ENCODE data around the gene HDAC4.

The HDAC4 gene

DNA sequence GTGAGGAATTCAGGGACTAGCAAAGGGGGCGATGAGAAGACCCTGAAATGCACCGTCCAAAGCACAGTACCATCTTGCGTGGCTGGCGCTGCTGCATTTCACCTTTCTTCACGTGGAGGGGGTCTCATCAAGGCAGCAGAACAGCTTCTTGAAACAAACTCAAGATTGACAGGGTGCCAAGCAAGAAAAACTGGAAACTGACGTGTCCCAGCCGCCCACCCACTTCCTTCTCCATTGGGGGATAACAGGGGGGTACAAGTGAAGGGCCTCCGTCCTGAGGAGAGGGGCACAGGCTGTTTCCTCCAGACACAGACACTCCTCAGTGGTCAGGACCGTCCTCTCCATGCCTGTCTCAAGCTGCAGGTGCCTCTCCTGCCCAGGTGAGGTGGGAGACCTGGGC lies 32.5 kb downstream of the HDAC4 start:
- H3K4me3 ChIP-seq (ENCODE audit: insufficient read depth, low read depth, low read length), result no peak overlapping the region
- no peaks in the 10 kb centered on the region for H3K27me3 ChIP-seq (ENCODE audit: control insufficient read depth, insufficient read depth, low read length, poor library complexity, severe bottlenecking)
- no peaks in the 10 kb centered on the region for H3K4me1 ChIP-seq (ENCODE audit: control insufficient read depth, insufficient read depth, low read length)
- H3K27ac ChIP-seq (ENCODE audit: insufficient read depth, low read depth, low read length, poor library complexity, severe bottlenecking), result no peak overlapping the region
- H3K36me3 ChIP-seq (ENCODE audit: control insufficient read depth, insufficient read depth, low read length), result no peaks in the 10 kb centered on the region
- 94 to 95% methylated on average over 9 of the region's 9 CpGs for WGBS, 2 experiments
- H3K9me3 ChIP-seq (ENCODE audit: control insufficient read depth, low read length), result no peaks in the 10 kb centered on the region

DNA sequence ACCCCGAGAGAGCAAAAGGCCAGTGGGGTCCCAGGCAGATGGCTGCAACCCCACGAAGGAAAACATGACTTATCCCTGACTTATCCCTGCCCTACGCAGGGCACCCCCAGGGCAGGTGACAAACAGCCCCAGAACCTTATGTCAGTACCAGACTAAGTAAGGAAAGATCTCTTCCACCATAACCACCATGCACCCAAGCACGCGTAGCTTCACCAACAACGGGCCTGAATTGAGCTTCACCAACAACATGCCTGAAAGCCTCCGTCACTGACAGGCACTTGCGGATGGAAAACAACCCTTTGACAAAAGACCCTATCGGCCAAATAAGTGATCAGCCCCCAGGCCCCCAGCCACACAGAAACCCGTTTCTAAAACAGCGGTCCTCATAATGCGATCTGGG lies 34.1 kb downstream of the HDAC4 start:
- 94 to 96% methylated on average over 12 of the region's 12 CpGs for WGBS, 2 experiments
- no peak overlapping the region for H3K27ac ChIP-seq (ENCODE audit: insufficient read depth, low read depth, low read length, poor library complexity, severe bottlenecking)

GRCh38 chr2:239365782-239366435 lies 34.9 kb downstream of the HDAC4 start:
- Histone ChIP-seq H3K4me3 (ENCODE audit: insufficient read depth, low read depth, low read length) (no peak overlapping the region), H3K27me3 (ENCODE audit: control insufficient read depth, insufficient read depth, low read length, poor library complexity, severe bottlenecking) (no peaks in the 10 kb centered on the region), H3K27ac (ENCODE audit: insufficient read depth, low read depth, low read length, poor library complexity, severe bottlenecking) (no peak overlapping the region), H3K36me3 (ENCODE audit: control insufficient read depth, insufficient read depth, low read length) (no peaks in the 10 kb centered on the region), H3K4me1 (ENCODE audit: control insufficient read depth, insufficient read depth, low read length) (no peaks in the 10 kb centered on the region), H3K9me3 (ENCODE audit: control insufficient read depth, low read length) (no peaks in the 10 kb centered on the region)
- WGBS, 2 experiments, result 93 to 95% methylated on average over 32 of the region's 32 CpGs

More for the DNA sequence above, 34.1 kb downstream of the HDAC4 start:
- no peaks in the 10 kb centered on the region for H3K27me3 ChIP-seq (ENCODE audit: control insufficient read depth, insufficient read depth, low read length, poor library complexity, severe bottlenecking)
- no peaks in the 10 kb centered on the region for H3K36me3 ChIP-seq (ENCODE audit: control insufficient read depth, insufficient read depth, low read length)
- no peaks in the 10 kb centered on the region for H3K4me1 ChIP-seq (ENCODE audit: control insufficient read depth, insufficient read depth, low read length)
- H3K4me3 ChIP-seq (ENCODE audit: insufficient read depth, low read depth, low read length), result no peak overlapping the region
- no peaks in the 10 kb centered on the region for H3K9me3 ChIP-seq (ENCODE audit: control insufficient read depth, low read length)

- H3K27me3 ChIP-seq (ENCODE audit: control insufficient read depth, insufficient read depth, low read length, poor library complexity, severe bottlenecking), result no peaks in the 10 kb centered on the region
- no peak overlapping the region for H3K27ac ChIP-seq (ENCODE audit: insufficient read depth, low read depth, low read length, poor library complexity, severe bottlenecking)
- no peak overlapping the region for H3K4me3 ChIP-seq (ENCODE audit: insufficient read depth, low read depth, low read length)
- H3K36me3 ChIP-seq (ENCODE audit: control insufficient read depth, insufficient read depth, low read length), result no peaks in the 10 kb centered on the region
- H3K4me1 ChIP-seq (ENCODE audit: control insufficient read depth, insufficient read depth, low read length), result no peaks in the 10 kb centered on the region
- 96% methylated on average over 11 of the region's 11 CpGs for WGBS, 2 experiments
- no peaks in the 10 kb centered on the region for H3K9me3 ChIP-seq (ENCODE audit: control insufficient read depth, low read length)
Measured at GRCh38 chr2:239365071-239365781, 35.6 kb downstream of the HDAC4 start.

GRCh38 chr2:239363946-239364637 lies 36.7 kb downstream of the HDAC4 start:
- WGBS, 2 experiments, result 89 to 91% methylated on average over 21 of the region's 21 CpGs
- Histone ChIP-seq H3K36me3 (ENCODE audit: control insufficient read depth, insufficient read depth, low read length) (no peaks in the 10 kb centered on the region), H3K9me3 (ENCODE audit: control insufficient read depth, low read length) (no peaks in the 10 kb centered on the region), H3K4me3 (ENCODE audit: insufficient read depth, low read depth, low read length) (no peak overlapping the region), H3K4me1 (ENCODE audit: control insufficient read depth, insufficient read depth, low read length) (no peaks in the 10 kb centered on the region), H3K27ac (ENCODE audit: insufficient read depth, low read depth, low read length, poor library complexity, severe bottlenecking) (no peak overlapping the region), H3K27me3 (ENCODE audit: control insufficient read depth, insufficient read depth, low read length, poor library complexity, severe bottlenecking) (no peaks in the 10 kb centered on the region)

DNA sequence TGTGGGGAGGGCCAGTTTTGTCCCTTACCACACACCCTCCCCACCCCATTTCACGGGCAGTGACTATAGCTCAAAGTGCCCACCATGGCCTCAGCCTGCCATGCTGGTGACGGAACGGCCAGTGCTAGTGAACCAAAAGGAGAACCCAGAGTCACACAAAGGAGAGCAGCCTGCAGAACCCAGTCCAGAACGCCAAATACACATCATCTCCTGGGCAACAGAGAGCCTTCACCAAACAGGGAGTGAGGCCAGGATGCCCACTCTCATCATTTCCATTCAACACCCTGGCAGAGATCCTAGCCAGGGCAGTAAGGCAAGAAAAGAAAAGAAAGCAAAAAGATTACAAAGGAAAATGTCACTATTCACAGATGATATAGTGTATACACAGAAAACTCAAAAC lies 38.3 kb downstream of the HDAC4 start:
- H3K36me3 ChIP-seq (ENCODE audit: control insufficient read depth, insufficient read depth, low read length), result no peaks in the 10 kb centered on the region
- no peaks in the 10 kb centered on the region for H3K4me1 ChIP-seq (ENCODE audit: control insufficient read depth, insufficient read depth, low read length)
- 95 to 96% methylated on average over 4 of the region's 4 CpGs for WGBS, 2 experiments
- H3K4me3 ChIP-seq (ENCODE audit: insufficient read depth, low read depth, low read length), result no peak overlapping the region
- no peaks in the 10 kb centered on the region for H3K9me3 ChIP-seq (ENCODE audit: control insufficient read depth, low read length)
- H3K27me3 ChIP-seq (ENCODE audit: control insufficient read depth, insufficient read depth, low read length, poor library complexity, severe bottlenecking), result no peaks in the 10 kb centered on the region
- H3K27ac ChIP-seq (ENCODE audit: insufficient read depth, low read depth, low read length, poor library complexity, severe bottlenecking), result no peak overlapping the region

GRCh38 chr2:239361311-239361642 lies 39.5 kb downstream of the HDAC4 start:
- Histone ChIP-seq H3K4me3 (ENCODE audit: insufficient read depth, low read depth, low read length) (no peak overlapping the region), H3K27ac (ENCODE audit: insufficient read depth, low read depth, low read length, poor library complexity, severe bottlenecking) (no peak overlapping the region), H3K4me1 (ENCODE audit: control insufficient read depth, insufficient read depth, low read length) (no peaks in the 10 kb centered on the region), H3K27me3 (ENCODE audit: control insufficient read depth, insufficient read depth, low read length, poor library complexity, severe bottlenecking) (no peaks in the 10 kb centered on the region), H3K36me3 (ENCODE audit: control insufficient read depth, insufficient read depth, low read length) (no peaks in the 10 kb centered on the region), H3K9me3 (ENCODE audit: control insufficient read depth, low read length) (no peaks in the 10 kb centered on the region)
- 71 to 78% methylated on average over 3 of the region's 3 CpGs for WGBS, 2 experiments

DNA sequence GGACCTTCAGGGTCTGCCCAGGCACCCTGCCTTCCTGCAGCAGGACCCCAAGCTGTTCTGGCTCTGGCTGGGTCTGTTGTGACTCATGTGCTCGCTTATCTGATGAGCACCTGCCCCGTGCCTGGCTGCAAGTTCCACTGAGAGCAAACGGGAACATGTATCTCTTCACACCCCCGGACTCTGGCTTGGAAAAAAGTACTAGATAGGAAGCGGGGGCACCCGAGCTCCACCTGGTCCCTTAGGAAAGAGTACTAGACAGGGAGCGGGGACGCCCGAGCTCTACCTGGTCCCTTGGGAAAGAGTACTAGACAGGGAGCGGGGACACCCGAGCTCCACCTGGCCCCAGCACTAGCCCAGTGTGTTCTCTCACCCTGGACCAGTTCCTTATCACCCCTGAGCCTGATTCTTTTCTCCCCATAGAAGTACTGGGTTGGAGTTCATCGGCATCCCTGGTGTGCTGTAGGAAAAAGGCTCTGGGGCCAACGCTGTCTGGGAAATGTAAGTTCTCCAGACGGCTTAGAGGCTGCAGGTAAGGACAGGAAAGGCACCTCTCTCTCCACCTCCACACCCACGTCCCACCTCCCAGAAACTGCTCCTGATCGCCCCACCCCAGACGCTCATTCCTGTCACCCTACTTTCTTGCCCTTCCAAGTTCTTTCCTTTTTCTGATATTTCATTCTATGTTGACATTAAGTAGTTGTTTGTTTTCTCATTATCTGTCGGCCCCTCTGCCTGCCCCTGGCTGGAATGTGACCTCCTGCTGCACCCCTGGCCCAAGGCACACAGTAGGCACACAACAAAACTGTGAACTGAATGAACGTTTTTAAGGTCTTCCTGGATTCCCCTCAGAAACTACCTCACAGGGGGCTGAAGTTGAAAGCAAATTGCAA lies 40.2 kb downstream of the HDAC4 start:
- Histone ChIP-seq H3K4me3 (ENCODE audit: insufficient read depth, low read depth, low read length) (no peak overlapping the region), H3K4me1 (ENCODE audit: control insufficient read depth, insufficient read depth, low read length) (no peaks in the 10 kb centered on the region), H3K27ac (ENCODE audit: insufficient read depth, low read depth, low read length, poor library complexity, severe bottlenecking) (no peak overlapping the region), H3K27me3 (ENCODE audit: control insufficient read depth, insufficient read depth, low read length, poor library complexity, severe bottlenecking) (no peaks in the 10 kb centered on the region), H3K36me3 (ENCODE audit: control insufficient read depth, insufficient read depth, low read length) (no peaks in the 10 kb centered on the region), H3K9me3 (ENCODE audit: control insufficient read depth, low read length) (no peaks in the 10 kb centered on the region)
- 84 to 85% methylated on average over 19 of the region's 19 CpGs for WGBS, 2 experiments

GRCh38 chr2:239360008-239360407 lies 40.8 kb downstream of the HDAC4 start:
- Histone ChIP-seq H3K27me3 (ENCODE audit: control insufficient read depth, insufficient read depth, low read length, poor library complexity, severe bottlenecking) (no peaks in the 10 kb centered on the region), H3K27ac (ENCODE audit: insufficient read depth, low read depth, low read length, poor library complexity, severe bottlenecking) (no peak overlapping the region), H3K9me3 (ENCODE audit: control insufficient read depth, low read length) (no peaks in the 10 kb centered on the region), H3K36me3 (ENCODE audit: control insufficient read depth, insufficient read depth, low read length) (no peaks in the 10 kb centered on the region), H3K4me1 (ENCODE audit: control insufficient read depth, insufficient read depth, low read length) (no peaks in the 10 kb centered on the region), H3K4me3 (ENCODE audit: insufficient read depth, low read depth, low read length) (no peak overlapping the region)
- whole genome bisulfite sequencing, 2 experiments, result 94 to 96% methylated on average over 11 of the region's 11 CpGs
